Activated CD8-positive, alpha-beta memory T cell treated with anti-CD3 and anti-CD28 coated beads, Interleukin-2, amount 50 U/mL, for 1 hour (primary cell): ENCODE measurements around the gene ZGPAT.
"Not testable (repeated sequence)": the region's sequence is repeated elsewhere in the genome, so short reads cannot be mapped to it uniquely, and the experiment has no call there.

ENCODE experiments used
- DNase-seq: peaks from one replicate; pipeline ENCODE4 v3.0.0-alpha.2; 2020; ENCODE audit errors: extremely low read depth

ZGPAT gene

DNA sequence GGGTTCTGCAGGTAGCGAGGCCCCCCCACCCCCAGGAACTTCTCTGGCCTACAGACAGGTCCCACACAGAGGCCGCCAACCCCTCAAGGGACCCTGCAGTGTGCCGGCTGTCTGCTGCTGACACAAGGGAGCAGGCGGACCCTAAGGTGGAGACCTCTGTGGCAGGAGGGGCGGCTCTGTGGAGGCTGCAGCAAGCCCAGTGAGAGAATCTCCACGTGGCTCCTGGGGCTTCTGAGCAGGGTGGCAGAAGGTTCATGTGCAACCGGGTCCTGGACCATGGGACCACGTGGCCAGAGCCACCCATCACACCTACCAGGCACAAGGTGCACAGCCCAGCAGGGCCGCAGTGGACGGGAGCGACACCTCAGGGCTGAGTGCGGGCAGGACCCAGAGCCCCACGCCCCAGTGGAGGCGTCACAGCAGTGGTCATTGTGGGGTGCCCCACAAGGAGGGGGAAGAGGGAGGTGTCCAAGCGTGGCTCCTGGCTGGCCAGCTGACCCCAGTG, 4.3 kb upstream of the ZGPAT start:
- DNase-seq: no peak

DNA sequence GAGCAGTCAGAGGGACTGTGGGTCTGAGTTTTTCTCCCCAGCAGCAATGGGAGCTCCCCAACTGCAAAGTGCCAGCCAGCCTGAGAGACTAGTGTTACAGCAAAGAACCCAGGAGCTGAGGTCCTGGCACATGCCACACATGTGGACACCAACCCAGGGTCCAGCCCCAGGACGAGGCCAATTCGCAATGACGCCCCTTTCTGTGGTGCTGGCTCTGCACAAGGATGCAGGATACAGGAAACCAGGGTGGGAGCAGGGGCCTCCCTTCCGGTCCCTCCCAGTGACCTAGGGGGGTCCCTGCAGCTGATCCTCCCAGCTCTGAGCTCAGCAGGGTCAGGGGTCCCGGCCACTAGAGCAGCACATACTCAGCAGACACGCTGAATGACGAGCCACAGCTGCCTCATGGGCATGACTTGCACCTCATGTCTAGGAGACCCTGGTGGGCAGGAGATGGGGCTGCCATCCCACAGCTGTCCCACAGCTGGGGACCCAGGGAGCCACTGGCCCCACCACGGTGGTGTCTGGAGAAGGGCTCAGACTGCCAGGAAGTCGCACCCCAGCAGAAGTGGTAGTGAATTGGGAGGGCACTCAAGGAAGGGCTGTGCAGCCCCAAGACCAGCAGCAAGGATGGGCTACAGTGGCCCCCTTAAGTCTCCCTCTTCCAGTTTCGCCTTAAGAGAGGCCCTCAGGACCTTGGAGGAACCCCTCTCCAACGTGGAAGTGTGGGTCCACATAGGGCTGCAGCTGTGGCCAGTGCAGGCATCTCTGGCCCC, 3.7 kb upstream of the ZGPAT start:
- no peak for DNase-seq

DNA sequence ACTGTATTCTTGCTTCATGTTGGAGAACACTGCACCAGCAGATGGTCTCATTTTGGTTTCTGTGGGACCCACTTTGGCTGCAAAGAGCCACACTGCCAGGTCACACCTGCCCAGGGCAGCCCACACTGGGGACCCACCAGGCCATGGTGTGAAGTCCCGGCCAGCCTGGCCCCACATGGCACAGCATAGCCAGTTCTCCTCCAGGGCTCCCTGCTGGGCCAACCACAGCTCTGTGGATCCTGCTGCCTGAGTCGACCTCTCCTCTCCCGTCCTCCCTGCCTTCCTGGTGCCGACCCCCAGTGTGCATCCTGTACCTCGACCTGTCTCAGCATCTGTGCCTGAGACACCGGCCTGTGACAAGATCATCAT, 3.1 kb upstream of the ZGPAT start:
- no peak for DNase-seq

DNA sequence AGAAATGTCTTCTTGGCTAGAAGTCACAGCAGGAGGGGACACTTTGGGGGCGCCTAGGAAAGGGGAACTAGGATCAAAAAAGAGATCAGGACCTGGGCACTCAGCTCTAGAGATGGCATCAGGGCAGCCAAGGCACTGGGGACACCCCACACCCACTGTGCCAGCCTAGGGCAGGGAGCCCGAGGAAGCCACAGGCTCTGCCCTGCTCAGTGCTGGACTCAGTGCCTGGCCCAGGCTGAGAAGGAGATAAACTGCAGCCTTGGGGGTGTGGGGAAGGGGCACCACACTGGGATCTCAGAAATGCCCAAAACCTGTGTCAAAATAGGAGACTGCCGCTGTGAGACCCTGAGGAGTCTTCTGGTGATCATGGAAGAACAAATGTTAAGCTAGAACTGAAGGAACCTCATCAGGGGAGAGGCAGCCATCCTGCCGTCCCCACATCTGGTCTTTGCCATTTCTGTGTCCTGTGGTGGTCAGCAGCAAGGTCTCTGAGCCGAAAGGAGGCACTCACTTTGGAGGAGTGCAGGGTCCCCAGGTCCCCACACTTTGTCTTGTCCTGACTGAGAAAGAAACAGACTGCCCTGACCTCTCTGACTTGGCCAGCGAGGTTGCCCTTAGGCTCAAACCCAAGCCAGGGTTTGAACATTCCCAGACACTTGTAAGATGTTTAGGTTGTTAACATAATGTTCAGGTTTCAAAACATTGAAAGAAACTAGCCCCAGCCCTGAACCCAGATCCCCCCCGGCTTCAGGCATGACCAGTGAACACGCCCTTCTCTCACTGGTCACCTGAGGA, 2.4 kb upstream of the ZGPAT start:
- no peak for DNase-seq

DNA sequence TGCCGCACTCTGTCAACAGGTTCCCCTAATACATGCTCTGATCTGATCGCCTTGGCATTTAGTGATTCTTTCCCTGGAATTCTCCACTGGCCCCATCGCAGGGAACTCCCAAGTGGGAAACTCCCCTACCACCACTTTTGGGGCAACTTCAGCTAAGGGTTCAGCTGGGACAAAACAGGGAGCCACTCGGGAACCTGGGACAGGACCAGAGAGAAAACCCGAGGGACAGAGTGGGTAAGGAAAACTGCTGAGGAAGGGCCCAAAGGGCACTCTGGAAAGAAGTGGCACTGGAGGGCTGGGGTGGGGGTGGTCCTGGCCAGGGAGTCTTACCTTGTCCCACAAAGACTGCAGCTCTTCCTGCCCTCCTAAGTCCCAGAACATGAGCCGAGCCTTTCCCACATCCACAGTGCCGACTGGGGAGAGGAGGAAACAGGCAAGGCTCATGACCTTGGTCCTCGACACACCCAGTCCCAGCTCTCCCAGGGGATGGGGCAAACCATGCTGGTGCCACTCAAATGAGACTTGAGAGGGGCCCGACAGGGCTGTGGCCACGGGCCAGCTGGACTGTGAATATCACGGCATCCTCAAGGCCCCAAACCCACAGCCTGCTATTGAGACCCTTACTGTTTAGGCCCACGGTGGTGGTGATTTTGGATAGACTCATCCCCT, 1.7 kb upstream of the ZGPAT start:
- DNase-seq: no peak

DNA sequence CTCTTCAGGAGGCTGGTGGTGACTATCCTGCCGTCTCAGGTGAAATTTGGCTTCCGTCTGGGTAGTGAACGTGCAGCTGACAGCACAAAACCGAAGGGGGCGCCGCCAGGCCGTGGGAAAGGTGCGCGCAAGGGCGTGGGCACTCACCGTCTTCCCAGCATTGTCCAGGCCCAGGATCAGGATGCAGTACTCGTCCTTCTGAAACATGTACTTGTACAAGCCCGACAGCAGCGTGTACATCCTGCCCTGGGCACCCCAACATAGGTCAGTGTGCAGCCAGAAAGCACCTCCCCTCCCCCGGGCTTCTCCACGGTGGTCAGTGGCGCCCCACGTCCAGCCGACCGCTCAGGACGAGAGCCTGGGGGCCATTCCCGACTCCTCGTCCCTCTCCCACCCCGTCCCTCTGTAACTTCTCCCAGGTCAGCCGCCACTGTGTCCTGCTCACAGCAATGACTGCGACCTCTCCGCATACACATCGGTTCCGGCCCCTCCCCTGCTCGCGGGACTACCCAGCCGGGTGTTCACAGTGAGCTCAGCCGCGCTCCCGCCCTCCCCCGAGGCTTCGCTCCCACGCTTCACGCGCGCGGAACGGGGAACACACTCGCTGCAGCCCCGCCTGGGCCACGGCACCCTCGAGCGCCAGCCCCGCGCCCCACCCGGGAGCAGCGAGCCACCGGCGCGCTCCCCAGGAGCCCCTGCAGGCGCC, 834 bp upstream of the ZGPAT start:
- no peak for DNase-seq

DNA sequence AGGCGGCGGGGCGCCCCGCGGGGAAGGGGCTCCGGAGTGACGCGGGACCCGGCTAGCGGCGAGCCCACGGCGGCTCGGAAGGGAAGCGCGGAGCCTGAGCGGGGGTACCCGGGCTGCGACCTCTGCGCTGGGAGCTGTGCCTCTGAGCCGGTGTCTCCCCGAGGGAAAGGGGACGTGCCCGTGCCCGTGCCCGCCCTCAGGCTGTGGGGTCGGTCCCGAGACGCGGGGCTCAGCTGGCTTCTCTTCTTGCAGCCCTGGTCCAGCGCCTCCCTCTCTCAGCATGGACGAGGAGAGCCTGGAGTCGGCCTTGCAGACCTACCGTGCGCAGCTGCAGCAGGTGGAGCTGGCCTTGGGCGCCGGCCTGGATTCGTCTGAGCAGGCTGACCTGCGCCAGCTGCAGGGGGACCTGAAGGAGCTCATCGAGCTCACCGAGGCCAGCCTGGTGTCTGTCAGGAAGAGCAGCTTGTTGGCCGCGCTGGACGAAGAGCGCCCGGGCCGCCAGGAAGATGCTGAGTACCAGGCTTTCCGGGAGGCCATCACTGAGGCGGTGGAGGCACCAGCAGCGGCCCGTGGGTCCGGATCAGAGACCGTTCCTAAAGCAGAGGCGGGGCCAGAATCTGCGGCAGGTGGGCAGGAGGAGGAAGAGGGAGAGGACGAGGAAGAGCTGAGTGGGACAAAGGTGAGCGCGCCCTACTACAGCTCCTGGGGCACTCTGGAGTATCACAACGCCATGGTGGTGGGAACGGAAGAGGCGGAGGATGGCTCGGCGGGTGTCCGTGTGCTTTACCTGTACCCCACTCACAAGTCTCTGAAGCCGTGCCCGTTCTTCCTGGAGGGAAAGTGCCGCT, 686 bp downstream of the ZGPAT start:
- DNase-seq: no peak

DNA sequence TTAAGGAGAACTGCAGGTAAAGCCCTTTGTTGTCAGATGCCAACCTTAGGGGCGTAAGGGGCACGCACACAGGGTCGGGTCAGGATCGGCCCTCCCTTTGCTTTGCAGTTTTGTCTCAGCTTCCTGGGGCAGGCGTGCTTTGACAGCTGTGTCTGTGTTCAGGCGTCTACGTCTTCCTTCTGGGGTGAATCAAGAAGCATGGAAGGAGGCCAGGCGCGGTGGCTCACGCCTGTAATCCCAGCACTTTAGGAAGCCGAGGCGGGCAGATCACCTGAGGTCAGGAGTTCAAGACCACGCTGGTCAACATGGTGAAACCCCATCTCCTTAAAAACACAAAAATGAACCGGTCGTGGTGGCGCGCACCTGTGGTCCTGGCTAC, 1.3 kb downstream of the ZGPAT start:
- no peak for DNase-seq

DNA sequence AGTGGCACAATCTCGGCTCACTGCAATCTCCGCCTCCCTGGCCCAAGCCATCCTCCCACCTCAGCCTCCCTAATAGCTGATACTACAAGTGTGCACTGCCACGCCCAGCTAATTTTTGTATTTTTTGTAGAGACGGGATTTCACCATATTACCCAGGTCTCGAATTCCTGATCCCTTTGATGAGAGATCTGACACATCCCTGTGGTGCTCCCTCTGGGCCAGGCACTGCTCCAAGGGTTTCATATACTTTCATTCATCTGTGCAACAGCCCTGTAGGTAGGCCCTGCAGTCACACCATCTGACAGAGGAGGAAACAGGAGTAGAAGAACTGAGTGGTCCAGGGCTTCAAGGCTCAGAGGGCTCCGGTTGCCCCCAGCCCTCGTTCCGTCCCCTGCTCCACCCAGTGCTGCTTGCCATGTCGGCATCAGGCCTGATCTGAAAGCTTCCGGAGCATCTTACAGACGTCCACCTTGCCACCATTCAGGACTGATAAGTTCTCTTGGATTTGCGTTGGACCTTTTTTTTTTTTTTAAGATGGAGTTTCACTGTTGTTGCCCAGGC, 3.3 kb downstream of the ZGPAT start:
- no peak for DNase-seq

DNA sequence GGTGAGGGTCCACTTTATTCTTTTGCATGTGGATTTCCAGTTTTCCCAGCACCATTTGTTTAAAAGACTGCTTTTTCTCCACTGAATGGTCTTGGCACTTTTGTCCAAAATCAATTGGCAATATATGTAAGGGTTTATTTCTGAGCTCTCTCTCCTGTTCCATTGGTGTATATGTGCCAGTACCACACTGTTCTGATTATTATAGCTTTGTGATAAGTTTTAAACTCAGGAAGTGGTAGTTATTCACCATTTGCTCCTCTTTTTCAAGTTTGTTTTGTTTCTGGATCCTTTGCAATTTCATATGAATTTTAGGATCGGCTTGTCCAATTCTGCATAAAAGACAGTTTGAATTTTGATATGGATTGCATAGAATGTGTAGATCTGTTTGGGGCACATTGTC, 4.4 kb downstream of the ZGPAT start:
- DNase-seq: no peak

DNA sequence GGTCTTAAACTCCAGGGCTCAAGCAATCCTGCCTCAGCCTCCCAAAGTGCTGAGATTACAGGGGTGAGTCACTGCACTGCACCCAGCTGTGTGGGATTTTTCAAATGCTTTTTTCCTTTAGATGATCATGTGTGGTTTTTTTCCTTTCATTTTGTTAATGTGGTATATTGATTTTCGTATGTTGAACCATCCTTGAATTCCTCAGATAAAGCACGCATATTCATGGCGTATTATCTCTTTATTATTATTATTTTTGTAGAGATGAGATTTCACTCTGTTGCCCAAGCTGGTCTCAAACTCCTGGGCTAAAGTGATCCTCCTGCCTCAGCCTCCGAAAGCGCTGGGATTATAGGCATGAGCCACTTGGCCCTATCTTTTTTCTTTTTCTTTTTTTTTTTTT, 7.0 kb downstream of the ZGPAT start:
- DNase-seq: no peak

DNA sequence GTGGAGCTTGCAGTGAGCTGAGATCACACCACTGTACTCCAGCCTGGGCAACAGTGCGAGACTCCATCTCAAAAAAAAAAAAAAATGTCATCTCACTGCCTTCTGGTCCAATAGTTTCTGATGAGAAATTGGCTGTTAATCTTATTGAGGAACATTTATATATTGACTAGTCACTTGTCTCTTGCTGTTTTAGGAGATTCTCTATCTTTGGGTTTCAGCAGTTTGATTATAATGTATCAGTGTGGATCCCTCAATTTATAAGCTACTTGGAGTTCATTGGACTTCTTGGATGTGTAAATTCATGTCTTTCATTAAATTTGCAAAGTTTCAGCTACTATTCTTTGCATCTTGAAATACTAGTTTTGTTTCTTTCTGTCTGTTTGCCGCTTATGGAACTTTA, 11.2 kb downstream of the ZGPAT start:
- no peak for DNase-seq

DNA sequence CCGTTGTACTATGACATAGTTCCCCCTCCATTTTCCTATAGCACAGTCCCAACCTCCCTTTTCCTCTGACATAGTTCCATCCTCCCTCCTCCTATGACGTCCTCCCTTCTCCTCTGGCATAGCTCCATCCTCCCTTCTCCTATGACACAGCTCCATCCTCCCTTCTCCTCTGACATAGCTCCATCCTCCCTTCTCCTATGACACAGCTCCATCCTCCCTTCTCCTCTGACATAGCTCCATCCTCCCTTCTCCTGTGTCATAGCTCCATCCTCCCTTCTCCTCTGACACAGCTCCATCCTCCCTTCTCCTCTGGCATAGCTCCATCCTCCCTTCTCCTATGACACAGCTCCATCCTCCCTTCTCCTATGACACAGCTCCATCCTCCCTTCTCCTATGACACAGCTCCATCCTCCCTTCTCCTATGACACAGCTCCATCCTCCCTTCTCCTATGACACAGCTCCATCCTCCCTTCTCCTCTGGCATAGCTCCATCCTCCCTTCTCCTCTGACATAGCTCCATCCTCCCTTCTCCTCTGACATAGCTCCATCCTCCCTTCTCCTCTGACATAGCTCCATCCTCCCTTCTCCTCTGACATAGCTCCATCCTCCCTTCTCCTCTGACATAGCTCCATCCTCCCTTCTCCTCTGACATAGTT, 15.3 kb downstream of the ZGPAT start:
- DNase-seq: not testable (repeated sequence)

DNA sequence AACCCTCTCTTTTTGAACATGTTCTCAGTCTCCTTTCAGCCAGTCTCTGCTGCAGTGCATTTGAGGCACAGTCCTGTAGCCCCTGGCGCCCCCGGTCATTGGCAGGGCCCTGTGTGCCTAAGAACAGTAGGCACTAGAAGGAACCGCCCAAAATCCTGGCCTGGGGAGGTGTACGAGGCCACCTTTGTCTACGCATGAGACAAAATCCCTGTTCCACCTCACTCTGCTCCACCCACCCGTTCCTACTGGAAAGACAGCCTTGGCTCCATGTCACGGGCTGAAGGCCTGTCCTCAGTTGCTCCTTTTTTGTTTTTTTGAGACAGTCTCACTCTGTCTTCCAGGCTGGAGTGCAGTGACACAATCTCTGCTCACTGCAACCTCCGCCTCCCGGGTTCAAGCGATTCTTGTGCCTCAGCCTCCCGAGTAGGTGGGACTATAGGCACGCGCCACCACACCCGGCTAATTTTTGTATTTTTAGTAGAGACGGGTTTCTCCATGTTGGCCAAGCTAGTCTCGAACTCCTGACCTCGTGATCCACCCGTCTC, 22.4 kb downstream of the ZGPAT start:
- DNase-seq: not testable (repeated sequence)

DNA sequence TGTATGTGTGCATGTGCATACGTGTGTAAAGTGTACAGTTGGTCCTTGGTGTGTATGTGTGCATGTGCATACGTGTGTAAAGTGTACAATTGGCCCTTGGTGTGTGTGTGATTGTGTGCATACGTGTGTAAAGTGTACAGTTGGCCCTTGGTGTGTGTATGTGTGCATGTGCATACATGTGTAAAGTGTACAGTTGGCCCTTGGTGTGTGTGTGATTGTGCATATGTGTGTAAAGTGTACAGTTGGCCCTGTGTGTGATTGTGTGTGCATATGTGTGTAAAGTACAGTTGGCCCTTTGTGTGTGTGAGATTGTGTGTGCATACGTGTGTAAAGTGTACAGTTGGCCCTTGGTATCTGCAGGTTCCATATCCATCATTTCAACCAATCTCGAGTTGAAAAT, 23.6 kb downstream of the ZGPAT start:
- DNase-seq: no peak

DNA sequence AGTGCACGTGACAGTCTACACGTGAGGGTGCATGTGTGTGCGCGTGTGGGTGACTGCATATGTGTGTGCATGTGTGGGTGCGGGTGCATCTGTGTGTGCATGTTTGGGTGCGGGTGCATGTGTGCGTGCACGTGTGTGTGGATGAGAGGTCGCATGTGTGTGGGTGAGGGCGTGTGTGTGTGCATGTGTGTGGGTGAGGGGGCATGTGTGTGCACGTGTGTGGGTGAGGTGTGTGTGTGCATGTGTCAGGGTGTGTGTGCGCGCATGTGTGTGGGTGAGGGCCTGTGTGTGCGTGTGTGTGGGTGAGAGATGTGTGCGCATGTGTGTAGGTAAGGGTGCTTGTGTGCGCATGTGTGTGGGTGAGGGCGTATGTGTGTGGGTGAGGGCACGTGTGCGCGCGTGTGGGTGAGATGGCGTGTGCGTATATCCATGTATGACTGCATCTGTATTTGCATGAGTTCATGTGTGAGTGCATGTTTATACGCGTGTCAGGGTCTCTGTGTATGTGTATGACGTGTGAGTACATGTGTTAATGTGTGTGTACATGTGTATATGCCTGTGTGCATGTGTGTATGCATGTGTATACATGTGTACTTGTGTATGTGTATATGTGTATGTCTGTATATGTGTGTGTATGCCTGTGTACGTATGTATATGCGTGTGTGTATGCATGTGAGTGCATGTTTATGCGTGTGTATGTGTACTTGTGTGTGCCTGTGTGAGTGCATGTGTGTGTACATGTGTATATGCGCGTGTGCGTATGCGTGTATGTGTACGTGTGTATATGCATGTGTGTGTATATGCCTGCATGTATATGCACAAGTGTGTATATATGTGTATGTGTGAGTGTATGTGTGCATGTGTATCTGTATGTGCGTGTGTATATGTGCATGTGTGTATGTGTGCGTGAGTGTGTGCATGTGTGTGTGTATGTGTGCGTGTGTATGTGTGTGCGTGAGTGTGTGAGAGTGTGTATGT, 24.6 kb downstream of the ZGPAT start:
- DNase-seq: no peak

DNA sequence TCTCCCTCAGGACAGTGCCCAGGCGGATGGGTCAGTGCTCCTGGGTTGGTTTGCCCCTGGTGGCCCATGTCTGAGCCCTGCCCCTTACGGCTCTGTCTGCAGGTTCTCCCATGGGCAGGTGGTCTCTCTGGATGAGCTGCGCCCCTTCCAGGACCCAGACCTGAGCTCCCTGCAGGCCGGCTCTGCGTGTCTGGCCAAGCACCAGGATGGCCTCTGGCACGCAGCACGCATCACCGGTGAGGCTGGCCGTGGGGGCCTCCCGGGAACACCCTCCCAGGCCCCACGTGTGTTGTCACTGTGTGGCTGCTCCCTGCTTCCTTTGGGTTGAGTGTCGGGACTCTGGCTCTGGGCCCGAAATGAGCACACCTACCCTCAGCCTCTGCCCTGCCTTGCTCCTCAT, 25.3 kb downstream of the ZGPAT start:
- DNase-seq: no peak

DNA sequence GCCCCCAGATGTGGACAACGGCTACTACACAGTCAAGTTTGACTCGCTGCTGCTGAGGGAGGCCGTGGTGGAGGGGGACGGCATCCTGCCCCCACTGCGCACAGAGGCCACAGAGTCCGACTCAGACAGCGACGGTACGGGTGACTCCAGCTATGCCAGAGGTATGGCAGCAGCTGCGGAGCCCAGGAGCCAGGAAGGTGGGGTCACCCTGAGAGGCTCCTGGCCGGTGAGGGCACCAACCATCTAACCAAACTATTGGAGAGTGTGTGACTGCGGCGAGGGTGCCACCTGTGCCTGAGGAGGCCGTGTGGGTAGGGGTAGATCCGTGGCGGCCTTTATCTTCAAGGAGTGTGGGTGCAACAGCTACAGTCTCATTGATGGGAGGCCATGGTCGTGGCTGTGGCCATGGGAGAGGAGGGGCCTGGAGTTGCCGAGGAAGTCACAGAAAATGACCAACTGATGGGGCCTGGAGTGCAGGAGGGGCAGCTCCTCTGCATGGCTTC, 25.8 kb downstream of the ZGPAT start:
- DNase-seq: no peak
